GM19467 (cell line): ENCODE measurements around the gene ANXA11.

Experiments used
- ATAC-seq: cut with Tn5 transposase; IDR thresholded peaks from one replicate; pipeline ENCODE4 v1.9.1; 2021; ENCODE audit warnings: mild to moderate bottlenecking, moderate library complexity; ENCODE audit not compliant: unreplicated experiment

ANXA11 gene

DNA sequence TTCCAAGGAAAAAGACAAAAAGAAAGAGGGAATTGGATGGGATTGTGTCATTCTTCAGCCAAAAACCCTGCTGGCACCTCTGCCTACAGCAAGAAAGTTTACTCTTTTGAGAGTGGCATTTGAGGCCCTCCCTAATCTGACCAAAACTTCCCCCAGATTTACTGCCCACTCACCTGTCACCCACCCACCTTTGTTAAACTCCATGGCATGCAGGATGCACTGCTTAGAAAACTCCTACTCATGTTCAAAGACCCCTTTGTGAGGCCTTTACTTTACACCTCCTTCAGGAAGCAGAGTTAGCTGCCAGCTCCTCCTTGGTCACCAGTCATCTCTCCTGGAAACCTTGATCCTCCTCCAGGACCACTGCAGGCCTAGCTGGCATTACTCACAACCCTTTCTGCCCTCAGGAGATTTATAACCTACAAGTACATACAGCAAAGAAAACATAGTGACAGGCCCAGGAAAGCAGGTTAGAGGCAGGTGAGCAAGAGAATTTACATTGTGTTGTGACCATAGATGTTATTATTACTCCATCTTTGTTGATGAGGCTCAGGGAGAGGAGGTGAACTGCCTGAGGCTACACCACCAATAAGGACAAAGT lies 83.1 kb downstream of the ANXA11 start:
- ATAC-seq = no peak

- ATAC-seq = no peak
Observed at GRCh38 chr10:80118669-80119068, 86.7 kb downstream of the ANXA11 start.

- no peak for ATAC-seq
Observed at GRCh38 chr10:80110986-80111385, 94.4 kb downstream of the ANXA11 start.

DNA sequence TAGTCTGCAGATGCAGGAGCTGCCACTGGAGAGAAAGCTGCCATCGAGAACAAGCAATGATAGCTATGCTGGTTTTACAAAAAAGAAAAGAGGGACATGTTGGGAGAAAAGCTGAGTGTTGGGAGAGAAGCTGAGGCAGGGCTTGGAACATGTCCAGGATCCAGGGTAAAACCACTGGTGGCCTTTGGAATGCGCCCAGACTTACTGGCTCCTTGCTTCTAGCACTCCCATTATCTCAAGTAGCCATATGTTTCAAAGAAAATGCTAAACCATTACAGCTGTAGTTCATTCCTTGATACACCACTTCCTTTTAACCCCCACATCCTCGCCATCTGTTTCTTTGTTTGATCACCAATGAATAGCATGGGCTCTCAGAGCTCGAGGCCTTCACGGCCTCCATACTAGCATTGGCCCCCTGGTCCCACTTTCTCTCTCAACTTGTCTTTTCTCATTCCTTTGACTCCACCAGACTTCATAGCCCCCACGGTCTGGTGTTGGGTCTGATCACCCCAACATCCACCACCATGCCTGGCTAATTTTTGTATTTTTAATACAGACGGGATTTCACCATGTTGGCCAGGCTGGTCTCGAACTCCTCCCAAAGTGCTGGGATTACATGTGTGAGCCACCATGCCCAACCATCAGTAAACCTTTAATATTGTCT lies 96.6 kb downstream of the ANXA11 start:
- ATAC-seq = no peak

DNA sequence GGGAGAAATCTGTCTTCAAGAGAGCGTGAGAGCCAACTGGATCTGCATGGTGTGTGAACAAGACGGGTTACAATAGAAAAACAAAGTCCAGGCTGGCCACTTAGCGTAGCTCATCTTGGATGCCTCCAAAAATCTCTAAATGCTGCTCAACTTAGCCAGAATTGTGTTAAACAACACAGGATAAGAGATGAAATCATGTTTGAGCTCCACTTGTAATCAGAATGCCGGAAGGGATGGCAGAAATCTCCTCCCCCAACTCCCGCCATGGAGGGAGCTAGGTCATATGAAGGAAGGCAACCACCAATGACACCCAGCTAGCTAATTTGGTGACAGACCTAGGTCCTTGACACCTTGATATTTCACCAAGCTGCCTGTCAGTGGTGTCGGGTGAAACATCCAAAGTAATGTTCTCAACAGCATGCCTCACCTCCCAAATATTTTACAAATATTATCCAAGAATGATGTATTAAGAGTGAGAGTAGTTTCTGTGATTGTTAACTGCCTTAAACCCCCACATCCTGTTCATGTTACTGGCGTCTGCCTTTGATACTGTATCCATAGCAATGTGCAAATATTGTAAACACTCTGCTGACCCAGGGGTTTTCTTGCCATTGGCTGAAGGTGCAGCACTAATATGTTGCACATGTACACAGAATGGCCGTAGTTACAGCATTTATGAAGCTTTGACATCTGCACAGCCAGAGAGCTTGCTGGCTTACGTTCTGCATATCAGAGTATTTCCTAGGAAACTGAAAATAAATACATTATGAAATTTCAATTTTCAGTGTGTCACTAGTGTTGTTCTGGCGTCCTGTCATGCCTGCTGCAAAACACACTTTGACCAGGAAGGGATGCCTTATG lies 101.0 kb downstream of the ANXA11 start:
- peak; percentile 90 for ATAC-seq
